ENCODE measurements around the gene MRPL4. TPM values are rescaled to one million over a fixed set of nuclear protein-coding genes. Genes with fewer than 3 reads are reported as not detected.

The MRPL4 gene
- polyA plus RNA-seq (2013, experiment 1 of 2; ENCODE audit: insufficient read length) = 57.8 TPM
- polyA plus RNA-seq (2013, experiment 2 of 2; ENCODE audit: insufficient read length) = 52.1 TPM

DNA sequence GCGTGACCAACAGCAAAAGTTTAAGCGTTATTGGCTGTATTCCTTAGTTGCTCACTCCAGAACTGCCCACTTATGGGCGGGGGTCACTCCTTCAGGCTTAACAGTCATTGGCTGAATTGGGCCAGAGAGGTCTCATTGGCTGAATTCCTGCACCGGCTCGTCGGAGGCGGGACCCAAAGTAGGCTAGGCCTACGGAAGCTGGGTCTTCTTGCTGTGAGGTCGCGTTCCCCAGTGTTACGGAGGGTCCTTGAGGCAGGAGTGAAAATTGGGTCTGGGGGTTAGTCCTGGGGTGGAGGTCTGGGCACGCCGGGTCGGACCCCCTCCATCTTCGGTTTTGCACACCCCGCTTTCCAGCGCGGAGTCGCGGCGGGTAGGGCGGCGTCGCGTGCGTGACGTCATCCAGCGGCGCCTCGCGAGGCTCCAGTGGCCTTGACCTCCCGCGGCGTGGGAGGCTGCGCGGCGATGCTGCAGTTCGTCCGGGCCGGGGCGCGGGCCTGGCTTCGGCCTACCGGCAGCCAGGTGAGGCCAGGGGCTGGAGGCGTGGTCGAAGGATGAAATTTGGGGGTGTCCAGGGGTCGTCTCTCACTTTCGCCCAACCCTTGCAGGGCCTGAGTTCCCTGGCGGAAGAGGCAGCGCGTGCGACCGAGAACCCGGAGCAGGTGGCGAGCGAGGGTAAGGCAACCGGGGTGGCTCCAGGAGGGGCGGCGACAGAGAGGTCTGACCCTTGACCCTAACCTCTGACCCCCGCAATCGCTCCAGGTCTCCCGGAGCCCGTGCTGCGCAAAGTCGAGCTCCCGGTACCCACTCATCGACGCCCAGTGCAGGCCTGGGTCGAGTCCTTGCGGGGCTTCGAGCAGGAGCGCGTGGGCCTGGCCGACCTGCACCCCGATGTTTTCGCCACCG lies at the start of gene MRPL4:
Gene MRPL4 (plus strand): TSS at position 423 of the 903 bp plus-strand sequence. CDS start 40 bp downstream, at position 463.
- DNase-seq = peak; percentile 99

- no peak for DNase-seq
These were observed 48.3 kb upstream of the MRPL4 start for GRCh38 chr19:10203686-10204085.

DNA sequence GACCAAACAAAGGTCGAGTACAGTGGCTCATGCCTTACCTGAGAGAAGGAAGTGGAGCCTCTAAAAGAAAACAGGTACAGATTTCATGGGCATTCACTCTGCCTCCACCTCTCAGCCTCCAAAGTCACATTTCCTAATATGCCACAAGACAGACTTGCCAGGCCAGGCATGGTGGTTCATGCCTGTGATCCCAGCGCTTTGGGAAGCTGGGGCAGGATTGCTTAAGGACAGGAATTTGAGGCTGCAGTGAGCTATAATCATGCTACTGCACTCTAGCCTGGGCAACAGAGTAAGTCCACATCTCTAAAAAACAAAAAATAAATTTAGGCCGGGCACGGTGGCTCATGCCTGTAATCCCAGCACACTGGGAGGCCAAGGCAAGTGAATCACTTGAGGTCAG lies 46.4 kb upstream of the MRPL4 start:
- DNase-seq = no peak

DNA sequence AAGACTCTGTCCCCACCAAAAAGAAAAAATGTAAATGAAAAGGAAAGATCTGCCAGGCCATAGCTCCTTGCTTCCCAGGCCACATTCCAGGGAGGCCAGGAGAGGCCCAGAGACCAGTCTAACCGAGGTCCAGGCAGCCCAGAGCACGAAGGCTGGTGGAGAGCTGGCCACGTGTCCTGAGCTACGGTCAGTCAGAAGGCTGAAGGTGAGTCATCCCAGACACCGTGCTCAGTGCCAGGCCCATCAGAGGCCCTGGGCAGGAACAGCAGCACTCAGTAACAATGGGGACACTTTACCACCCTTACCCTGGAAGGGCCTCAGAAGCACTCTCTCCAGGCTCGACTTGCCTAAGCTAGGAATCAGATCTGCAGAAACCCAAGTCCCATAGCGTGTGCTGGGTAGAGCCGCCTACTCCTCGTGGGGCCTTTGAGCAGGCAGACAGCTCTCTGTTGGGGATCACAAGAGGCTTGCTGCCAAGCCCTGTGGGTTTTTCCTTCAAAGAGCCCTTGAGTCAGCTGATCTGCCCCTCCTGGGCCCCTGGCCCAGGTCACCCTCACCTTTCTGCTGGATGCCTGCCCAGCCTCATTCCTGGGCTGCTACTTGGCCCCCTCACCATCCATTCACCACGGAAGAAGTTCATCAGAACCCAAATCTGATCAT lies 45.7 kb upstream of the MRPL4 start:
- DNase-seq = no peak

DNA sequence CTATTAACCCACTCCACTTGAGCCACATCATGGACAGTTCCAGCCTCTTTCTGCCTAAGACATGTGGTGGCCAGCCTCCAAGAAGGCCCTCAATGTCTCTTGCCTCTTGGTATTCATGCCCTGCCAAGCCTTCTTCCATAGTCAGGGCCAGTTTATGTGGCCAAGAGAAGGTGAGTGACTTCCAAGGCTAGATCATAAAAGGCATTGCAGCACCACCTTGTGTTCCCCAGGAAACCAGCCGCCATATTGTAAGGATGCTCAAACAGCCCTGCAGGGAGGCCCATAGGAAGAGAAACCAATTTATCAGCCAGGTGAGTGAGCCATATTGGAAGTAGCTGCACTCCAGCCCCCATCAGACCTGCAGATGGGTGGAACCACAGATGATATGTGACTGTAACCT lies 45.0 kb upstream of the MRPL4 start:
- DNase-seq = no peak

GRCh38 chr19:10209315-10209714 lies 42.7 kb upstream of the MRPL4 start:
- DNase-seq = peak; percentile 15

GRCh38 chr19:10211061-10211460 lies 41.0 kb upstream of the MRPL4 start:
- DNase-seq = no peak

GRCh38 chr19:10211691-10212090 lies 40.3 kb upstream of the MRPL4 start:
- no peak for DNase-seq

- peak; percentile 46 for DNase-seq
These were observed 37.2 kb upstream of the MRPL4 start for GRCh38 chr19:10214784-10215183.

- no peak for DNase-seq
These were observed 34.9 kb upstream of the MRPL4 start for GRCh38 chr19:10217085-10217484.

- DNase-seq = peak; percentile 68
These were observed 32.3 kb upstream of the MRPL4 start for GRCh38 chr19:10219678-10220077.

DNA sequence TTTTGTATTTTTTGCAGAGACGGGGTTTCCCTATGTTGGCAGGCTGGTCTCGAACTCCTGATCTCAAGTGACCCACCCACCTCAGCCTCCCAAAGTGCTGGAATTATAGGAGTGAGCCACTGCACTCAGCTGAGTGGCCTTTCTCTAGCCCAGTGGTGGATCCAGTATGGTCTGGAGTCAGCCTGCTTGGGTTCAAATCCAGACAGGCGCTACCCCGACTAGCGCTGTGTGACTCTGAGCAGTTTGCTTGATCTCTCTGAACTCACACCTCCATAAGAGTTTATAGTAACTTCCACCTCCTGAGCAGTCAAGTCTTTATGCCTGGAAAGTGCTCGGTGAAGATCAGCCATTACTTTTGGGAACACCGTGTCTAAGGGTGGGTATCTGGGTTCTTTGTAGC lies 31.3 kb upstream of the MRPL4 start:
- DNase-seq = no peak

DNA sequence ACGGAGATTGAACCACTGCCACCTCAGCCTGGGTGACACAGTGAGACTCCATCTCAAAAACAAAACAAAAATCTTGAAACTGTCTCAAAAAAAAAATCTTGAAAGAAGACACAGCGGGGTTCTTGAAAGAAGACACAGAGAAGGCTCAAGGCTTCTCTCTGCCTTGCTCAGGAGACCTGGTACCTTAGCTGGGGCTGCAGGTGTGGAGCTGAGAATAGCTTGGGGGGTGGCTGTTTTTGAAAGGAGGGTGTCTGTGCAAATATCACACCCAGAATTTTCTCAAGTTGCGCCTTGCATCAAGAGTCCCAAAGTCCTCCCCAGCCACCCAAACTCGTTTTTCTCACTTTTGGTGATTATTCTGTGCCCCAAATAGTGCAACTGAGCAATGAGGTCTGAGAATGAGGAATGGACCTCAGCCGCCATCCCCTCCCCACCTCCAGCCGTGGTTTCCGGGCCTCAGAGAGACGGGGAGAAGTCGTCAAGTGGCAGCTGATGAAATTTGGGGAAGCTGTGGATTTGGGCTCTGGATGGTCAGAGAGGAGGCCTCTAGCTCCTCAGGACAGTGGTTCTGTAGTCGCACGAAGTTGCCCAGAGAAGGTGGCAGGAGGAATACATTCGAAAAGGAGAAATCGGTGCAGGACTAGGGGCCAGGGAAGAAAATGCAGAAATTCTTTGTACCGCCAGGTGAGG lies 29.7 kb upstream of the MRPL4 start:
- no peak for DNase-seq

DNA sequence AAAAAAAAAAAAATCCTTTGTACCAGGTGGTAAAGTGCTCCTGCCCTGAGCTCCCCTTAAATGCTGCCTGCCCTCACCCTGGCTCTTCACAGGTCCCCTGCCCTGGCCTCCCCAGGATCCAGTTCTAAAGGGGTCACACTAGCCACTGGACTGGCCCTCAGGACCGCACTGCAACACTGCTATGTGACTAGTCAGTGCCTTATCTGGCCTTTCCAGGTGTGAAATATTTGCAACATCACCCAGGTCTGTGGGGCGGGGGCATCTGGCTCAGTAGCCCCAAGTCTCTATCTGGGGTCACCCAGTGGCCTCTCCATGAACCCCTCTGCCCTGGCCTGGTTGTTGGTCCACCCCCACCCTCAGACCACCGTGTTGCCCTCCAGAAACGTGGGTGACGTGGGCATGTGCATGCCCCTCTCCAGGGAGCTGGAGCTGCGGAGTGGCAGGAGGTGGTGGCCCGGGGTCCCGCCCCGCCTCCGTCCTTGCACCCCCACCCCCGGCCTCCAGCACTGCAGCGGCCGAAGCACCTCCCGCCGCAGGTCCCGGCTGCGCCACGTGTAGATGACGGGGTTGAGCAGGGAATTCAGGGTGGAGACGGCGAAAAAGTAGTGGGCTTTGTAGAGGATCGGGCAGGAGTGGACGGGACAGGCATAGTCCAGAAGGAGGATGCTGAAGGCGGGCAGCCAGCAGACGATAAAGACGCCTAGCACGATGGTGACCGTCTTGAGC lies 28.4 kb upstream of the MRPL4 start:
- DNase-seq = no peak

- no peak for DNase-seq
These were observed 27.7 kb upstream of the MRPL4 start for GRCh38 chr19:10224337-10224736.

DNA sequence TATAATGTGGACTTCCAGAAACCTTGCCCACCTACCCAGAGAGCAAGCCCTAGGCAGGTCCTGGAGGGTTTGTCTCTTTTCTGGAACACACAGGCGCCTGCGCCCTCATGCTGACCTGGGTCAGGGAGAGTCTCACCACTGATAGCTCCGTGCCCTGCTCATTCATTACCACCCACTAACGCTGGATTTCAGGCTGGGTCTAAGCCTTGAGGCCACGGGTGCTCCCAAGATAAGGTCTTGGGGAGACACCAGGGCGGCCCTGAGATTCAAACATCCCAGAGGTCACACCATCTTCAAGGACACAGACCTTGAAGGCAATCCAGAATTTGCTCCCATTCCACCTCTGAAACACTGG lies 26.0 kb upstream of the MRPL4 start:
- no peak for DNase-seq

DNA sequence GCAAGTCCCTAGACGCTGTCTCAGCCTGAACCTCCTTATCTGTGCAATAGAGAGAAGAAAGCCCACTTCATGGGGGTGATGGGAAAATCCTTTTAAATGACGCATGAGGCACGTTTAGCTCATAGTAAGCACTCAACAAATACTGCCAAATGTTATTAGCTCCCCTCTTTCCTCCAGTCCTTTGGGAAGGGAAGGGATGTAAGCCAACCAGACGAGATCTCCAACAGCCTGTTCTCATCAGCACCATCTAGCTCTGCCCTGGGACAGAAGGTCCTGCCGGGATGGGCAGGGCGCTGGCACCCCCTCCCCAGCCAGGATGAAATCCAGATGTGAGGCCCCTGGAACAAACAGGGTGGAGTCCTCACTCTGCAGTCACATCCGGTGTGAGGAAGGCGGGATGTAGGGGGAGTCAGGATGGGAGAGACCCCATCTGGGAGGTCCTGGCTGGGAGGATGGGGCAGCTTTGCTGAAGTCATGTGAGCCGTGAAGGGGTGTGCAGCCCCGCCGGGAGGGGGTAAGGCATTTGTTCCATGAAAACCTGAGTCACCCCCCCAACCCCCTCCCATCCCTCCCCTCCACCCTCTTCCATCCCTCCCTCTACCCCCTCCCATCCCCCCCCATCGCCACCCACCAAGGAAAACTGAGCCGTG lies 25.5 kb upstream of the MRPL4 start:
- peak; percentile 93 for DNase-seq

GRCh38 chr19:10227026-10227971 lies 24.7 kb upstream of the MRPL4 start:
- DNase-seq = peak; percentile 34

GRCh38 chr19:10228393-10228792 lies 23.6 kb upstream of the MRPL4 start:
- no peak for DNase-seq

DNA sequence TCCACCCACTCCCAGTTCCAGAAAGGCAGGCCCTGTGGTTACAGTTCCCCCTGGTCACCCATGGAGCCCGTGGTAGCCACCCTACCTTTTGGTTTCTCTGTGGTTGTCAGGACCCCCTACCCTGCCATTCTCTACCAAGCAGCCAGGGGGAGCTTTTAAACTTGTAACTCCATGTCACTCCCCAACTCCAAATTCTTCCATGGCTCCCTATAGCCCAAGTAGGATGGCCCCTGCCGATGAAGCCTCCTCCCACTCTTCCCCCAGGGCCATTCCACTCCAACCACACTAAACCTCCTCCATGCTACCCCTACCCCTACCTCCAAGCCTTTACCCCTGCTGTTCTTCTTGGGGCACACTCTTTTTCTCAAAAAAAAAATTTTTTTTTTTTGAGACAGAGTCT lies 23.1 kb upstream of the MRPL4 start:
- DNase-seq = peak; percentile 49

Measured in fibroblast of skin of scalp (primary cell).